ENCODE data around the gene AP1M2.

The AP1M2 gene

GRCh38 chr19:10565028-10565566 lies 22.0 kb downstream of the AP1M2 start:
- peak overlapping the region; percentile 87 for H3K4me3 ChIP-seq (ENCODE audit: low read length)
- TF ChIP-seq CTCF (conservative IDR thresholded peaks at IDR 0.05; ENCODE audit: low read depth, low read length), result peak; percentile 39
- no peak for DNase-seq (ENCODE audit: low read depth)

- DNase-seq (ENCODE audit: low read depth), result no peak
- no peak overlapping the region for H3K4me3 ChIP-seq (ENCODE audit: low read length)
- no peak for TF ChIP-seq CTCF (conservative IDR thresholded peaks at IDR 0.05; ENCODE audit: low read depth, low read length)
Measured at GRCh38 chr19:10562609-10563008, 24.5 kb downstream of the AP1M2 start.

GRCh38 chr19:10560154-10560553 lies 27.0 kb downstream of the AP1M2 start:
- no peak overlapping the region for H3K4me3 ChIP-seq (ENCODE audit: low read length)

GRCh38 chr19:10557603-10558197 lies 29.4 kb downstream of the AP1M2 start:
- no peak for TF ChIP-seq CTCF (conservative IDR thresholded peaks at IDR 0.05; ENCODE audit: low read depth, low read length)
- no peak for DNase-seq (ENCODE audit: low read depth)
- no peak overlapping the region for H3K4me3 ChIP-seq (ENCODE audit: low read length)

More at GRCh38 chr19:10560154-10560553, 27.0 kb downstream of the AP1M2 start:
- TF ChIP-seq CTCF (conservative IDR thresholded peaks at IDR 0.05; ENCODE audit: low read depth, low read length), result no peak
- no peak for DNase-seq (ENCODE audit: low read depth)

- TF ChIP-seq CTCF (conservative IDR thresholded peaks at IDR 0.05; ENCODE audit: low read depth, low read length), result no peak
- no peak for DNase-seq (ENCODE audit: low read depth)
- H3K4me3 ChIP-seq (ENCODE audit: low read length), result no peak overlapping the region
Measured at GRCh38 chr19:10555610-10555973, 31.5 kb downstream of the AP1M2 start.

GRCh38 chr19:10554760-10555609 lies 32.1 kb downstream of the AP1M2 start:
- H3K4me3 ChIP-seq (ENCODE audit: low read length), result no peak overlapping the region
- TF ChIP-seq CTCF (conservative IDR thresholded peaks at IDR 0.05; ENCODE audit: low read depth, low read length), result peak; percentile 2
- DNase-seq (ENCODE audit: low read depth), result no peak

Measured in retinal pigment epithelial cell (primary cell).